NCI-H187 (cell line): Measurements from ENCODE around the gene STAT6.
A peak's percentile ranks its signal among the peaks of the same experiment; 100 is the strongest.
"Not testable (repeated sequence)": the region's sequence is repeated elsewhere in the genome, so short reads cannot be mapped to it uniquely, and the experiment has no call there.

Experiments
- DNase-seq, 2 experiments: peaks; one replicate each; lab custom pipeline; 2025; lab: John Stamatoyannopoulos, UW

STAT6 gene

GRCh38 chr12:57087010-57087690 lies 24.0 kb downstream of the STAT6 start:
- DNase-seq: no peak

DNA sequence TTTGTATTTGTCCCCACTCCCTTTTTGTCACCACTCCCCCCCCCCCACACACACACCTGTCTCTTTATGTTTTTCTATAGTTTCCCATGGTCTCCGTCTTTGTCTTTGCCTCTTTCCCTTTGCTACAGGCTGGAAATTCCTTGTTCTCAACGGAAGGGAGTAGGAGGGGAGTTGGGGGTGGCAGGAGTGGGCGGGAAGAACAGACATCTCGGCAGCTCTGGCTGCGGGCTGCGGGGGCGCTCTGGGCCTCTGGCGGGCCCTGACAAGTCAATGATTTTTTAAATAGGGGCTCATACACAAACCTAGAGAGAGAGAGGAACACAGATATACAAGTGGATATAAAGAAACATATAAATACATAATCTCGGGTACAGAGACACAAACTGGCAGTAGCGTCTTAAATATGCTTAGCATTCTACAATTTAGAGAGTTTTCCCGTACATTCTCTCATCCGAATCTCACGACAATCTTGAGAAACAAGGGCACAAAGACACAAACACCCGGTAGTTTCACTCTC lies 24.6 kb downstream of the STAT6 start:
- no peak for DNase-seq

DNA sequence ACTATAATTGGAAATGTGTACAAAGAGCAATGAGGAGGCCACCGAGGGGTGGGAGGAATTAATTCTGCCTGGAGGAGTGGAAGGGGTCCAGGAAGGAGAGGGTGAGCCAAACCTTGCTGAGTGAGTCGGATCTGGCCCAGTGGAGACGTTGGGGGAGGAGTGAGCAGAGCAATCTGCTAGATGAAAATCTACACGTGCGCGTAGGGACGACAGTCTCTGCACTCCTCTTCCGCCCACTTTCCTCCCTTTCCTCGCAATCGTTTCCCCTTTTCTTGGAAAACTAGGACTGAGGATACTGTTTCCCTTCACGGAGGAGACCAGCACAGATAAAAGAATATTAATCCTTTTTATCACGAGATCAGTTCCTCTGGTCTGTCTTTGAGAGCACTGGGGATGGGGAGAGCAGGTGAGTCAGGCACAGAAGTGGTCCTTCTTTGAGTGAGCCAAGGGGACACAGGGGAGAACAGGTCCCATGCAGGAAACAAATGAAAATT lies 25.1 kb downstream of the STAT6 start:
- no peak for DNase-seq

DNA sequence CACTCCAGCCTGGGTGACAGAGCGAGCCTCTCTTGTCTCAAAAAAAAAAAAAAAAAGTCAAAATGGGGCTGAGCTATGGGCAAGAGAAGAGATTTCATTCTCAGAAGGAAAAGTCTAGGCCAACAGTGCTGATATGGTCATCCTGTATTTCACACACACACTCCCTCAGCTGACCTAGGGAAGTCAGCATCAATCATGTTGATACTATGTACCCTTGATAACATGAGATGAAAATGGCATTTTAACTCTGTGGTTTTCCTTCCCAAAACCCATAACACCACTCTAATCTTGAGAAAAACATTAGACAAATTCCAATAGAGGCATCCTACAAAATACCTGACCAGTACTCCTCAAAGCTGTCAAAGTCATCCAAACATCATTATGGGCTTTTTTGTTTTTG lies 30.3 kb downstream of the STAT6 start:
- DNase-seq: no peak

GRCh38 chr12:57079821-57080220 lies 31.3 kb downstream of the STAT6 start:
- DNase-seq: no peak

GRCh38 chr12:57078519-57079404 lies 32.4 kb downstream of the STAT6 start, which contains the start of gene NEMP1:
Gene NEMP1, minus strand, starts transcription at chr12:57078791. Its CDS starts 46 bp downstream, at chr12:57078745.
- peak; percentile 99 for DNase-seq

DNA sequence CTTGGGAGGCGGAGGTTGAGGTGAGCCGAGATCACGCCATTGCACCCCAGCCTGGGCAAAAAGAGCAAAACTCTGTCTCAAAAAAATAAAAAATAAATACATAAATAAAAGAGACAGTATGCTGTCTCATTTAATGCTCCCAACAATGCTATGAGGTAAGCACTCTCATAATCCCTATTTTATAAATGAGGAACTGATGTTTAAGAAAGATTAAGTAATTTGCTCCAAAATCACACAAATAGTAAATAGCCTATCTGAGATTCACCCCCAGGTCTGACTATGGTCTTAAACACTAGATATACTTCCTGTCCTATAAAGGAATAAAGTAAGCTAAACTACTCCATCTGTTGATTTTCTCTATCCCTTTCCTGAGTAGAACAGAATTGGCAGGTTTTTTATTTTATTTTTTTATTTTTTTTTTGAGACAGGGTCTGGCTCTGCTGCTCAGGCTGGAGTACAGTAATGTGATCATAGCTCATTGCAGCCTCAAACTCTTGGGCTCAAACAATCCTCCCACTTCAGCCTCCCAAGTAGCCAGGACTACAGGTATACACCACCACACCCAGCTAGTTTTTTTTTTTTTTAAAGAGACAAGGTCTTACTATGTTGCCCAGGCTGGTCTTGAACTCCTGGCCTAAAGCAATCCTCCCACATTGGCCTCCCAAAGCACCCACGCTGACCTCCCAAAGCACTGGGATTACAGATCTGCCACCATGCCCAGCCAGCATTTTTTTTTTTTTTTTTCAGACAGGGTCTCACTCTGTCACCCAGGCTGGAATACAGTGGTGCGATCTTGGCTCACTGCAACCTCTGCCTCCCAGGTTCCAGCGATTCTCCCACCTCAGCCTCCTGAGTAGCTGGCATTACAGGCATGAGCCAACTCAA lies 37.4 kb downstream of the STAT6 start:
- not testable (repeated sequence) for DNase-seq

DNA sequence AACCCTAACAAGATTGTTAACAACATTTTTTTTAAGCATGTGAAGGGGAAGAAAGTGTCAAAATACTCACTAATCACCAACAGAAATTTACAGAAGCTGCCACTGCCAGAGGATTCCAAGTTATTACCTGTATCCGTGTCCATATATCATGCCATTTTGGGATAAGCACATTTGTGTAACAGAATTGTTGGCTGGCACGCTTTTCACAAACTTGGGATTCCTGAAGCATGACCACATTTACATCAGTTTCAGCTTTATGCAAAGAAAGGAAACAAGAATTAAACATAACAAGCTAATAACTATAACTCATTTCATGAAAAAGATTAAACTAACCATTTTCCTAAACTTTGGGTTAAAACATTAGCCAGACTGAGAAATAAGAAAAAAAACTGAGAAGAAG lies 38.5 kb downstream of the STAT6 start:
- no peak for DNase-seq

GRCh38 chr12:57069523-57069922 lies 41.6 kb downstream of the STAT6 start:
- DNase-seq: peak in 1 of 2 experiments; percentile 31

- no peak for DNase-seq
These were observed 44.9 kb downstream of the STAT6 start for GRCh38 chr12:57066245-57066644.

DNA sequence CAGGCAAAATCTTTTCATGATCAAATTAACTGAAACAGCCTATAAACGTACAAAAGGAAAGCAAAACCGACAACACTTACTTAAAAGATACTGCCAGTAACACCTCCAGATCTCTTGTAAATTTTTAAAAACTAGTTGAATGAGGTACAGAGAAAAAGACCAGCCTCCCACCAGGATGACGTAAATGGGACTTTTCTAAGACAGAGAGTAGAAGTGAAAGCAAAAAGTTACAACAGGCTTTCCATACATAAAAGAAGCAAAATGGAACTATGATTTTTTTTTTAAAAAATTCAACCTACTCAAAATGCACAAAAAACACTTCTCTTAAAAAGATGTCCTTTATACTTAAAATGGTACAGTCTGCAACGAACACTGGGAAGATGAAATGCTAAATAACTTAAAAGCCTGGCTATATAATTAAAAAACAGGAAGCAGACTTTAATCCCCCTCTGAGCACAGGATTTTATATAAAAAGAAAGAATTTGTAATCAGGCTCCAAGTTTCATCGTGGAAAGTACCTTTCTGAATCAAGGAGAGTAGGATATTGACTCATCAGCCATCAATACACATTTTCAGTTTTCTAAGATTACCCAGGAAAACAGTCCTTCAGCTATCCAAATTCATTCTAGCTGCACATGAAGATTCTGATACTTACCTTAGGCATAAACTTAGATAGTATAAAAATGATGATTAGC lies 47.0 kb downstream of the STAT6 start:
- no peak for DNase-seq

DNA sequence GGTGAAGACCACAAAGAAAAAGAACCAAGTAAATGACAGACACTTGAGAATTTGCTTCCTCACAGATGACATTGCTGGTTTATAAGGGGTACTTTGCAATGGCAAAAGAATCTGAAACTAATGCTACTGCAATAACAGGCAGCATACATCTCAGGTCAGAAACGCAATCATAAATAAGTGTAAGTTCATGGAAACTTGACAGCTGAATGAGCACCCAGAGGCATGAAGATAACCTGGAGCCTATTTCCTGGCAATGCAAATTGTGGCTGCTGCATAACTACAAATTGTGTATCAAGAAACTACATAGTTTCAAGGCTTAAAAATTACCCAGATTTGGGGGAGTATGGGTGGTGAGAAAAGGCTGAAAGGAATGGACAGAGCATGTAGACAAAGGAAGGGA lies 52.7 kb downstream of the STAT6 start:
- DNase-seq: no peak

DNA sequence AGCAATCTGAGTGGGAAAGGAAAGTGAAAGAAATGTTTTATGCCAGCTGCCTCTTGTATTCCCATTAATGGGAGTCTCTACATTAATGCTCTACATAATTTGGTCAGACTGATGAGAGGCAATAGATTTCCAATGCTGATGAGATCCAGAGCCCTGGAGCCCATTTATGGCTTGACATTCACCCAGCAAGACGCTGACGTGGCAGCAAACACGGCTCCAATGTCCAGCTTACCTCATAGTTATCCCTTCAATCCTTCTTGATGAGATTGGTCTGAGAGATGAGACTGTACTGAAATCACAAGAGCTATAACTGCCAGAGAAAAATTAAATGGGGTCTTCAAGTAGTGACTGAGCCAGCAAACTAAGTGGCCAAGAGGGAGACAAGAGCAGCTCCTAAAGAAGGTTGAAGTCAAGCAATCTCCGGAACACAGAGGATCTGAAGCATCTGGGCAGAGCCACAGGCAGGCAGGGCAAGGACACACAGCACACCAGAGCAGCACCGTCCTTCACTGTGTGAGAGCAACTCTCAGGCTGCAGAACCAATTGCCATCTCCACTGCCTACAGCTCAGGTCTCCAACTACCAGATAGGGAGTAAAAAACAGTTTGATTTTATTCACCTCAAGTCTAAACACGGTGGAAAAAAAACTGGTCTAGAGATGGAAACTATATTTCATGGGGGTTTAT lies 54.0 kb downstream of the STAT6 start:
- no peak for DNase-seq

- no peak for DNase-seq
These were observed 55.3 kb downstream of the STAT6 start for GRCh38 chr12:57055824-57056223.

DNA sequence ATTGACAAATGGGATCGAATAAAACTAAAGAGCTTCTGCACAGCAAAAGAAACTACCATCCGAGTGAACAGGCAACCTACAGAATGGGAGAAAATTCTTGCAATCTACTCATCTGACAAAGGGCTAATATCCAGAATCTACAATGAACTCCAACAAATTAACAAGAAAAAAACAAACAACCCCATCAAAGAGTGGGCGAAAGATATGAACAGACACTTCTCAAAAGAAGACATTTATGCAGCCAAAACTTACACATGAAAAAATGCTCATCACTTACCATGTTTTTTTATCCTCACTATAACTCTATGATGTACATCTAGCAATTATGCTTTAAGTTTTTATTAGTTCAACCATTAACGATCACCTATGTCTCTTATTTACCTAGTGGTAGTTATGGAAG lies 57.3 kb downstream of the STAT6 start:
- not testable (repeated sequence) for DNase-seq

GRCh38 chr12:57053146-57053545 lies 58.0 kb downstream of the STAT6 start:
- DNase-seq: not testable (repeated sequence)

DNA sequence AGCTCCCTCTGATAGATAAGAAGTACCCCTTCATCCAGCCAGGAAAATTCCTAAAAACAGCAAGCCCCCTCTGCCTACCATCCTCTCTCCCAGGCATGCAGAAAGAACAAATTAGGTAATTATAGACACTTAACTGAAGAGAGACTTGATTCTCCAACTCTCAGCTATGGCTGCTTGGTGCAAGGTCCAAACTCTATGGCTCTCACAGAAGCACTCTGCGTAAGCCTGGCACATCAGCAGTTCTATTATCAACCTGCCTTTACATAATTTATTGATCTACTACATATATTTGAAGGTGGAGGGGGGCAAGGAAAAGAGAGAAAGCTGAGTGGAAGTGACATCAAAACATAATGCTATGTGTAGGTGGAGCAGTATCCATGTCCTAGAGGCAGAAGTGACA lies 60.2 kb downstream of the STAT6 start:
- no peak for DNase-seq

- no peak for DNase-seq
These were observed 61.3 kb downstream of the STAT6 start, which contains the start of gene MYO1A for GRCh38 chr12:57049890-57050289. Gene MYO1A, minus strand, starts transcription at chr12:57050129. Its CDS starts 1,806 bp downstream, at chr12:57048323.

DNA sequence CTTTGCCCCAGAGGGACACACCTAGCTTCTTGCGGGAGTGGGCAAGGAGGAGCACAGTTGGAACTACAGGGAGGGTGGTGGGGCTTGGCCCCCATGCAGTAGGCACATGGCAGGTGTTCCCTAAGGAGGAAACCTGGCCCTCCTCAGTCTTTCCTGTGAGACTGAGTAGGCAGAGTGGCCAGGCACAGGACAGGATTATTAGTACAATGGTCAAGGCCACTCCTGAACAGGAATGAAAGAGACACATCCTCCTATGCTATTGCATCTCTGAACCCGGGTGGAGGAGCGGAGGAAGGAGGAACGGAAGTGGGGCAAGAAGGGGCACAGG lies 62.1 kb downstream of the STAT6 start:
- no peak for DNase-seq

GRCh38 chr12:57048423-57049118 lies 62.6 kb downstream of the STAT6 start:
- no peak for DNase-seq
